HepG2 (cell line): ENCODE data around the gene SIK2. TPM values are rescaled to one million over a fixed set of nuclear protein-coding genes. Genes with fewer than 3 reads are reported as not detected.

Experiments used
- ATAC-seq: fragments of 200-7000 bp; cut with Tn5 transposase; 3 replicates; pipeline ENCODE4 v1.9.1; 2020; ENCODE audit warnings: mild to moderate bottlenecking, moderate library complexity
- BruUV-seq: library from RNA; stranded (reverse); fragments of 400-500 nt; replicated peaks from 2 replicates; lab custom pipeline; 2021; lab: Mats Ljungman, UMichigan
- CTCF ChIA-PET: fragments of 300-600 bp; formaldehyde crosslinking; extraction: SDS; loops from one replicate; lab custom pipeline; 2021; ENCODE audit warnings: low total read pairs, inconsistent platforms, low intra/inter-chr PET ratio; lab: Yijun Ruan, JAX
- POLR2A ChIA-PET: fragments of 350-600 bp; sonication (Branson Sonifier 250); formaldehyde crosslinking; loops from one replicate; lab custom pipeline; 2020; ENCODE audit warnings: antibody characterized with exemption, inconsistent platforms; lab: Yijun Ruan, JAX
- DNase-seq: peaks from one replicate; pipeline ENCODE4 v3.0.0-alpha.2; 2015; ENCODE audit warnings: low spot score
- FAIRE-seq: peaks from 3 replicates; lab custom pipeline; 2011; peaks lifted over from hg19 to GRCh38; lab: Jason Lieb, UNC
- H2AFZ ChIP-seq: one replicate; pipeline ENCODE4 v1.6.1; 2011; ENCODE audit warnings: low read length, inconsistent platforms
- H3K27ac ChIP-seq: fragments of 300-600 bp; 3 replicates; pipeline ENCODE4 v1.8.0; 2011; ENCODE audit warnings: mixed run types, mild to moderate bottlenecking, mixed read lengths, low read length, inconsistent platforms; ENCODE audit not compliant: insufficient read depth; ENCODE audit errors: extremely low read length
- H3K27me3 ChIP-seq, 2 experiments: fragments of 200-600 bp in 1 of 2; 2 replicates in 1 of 2; 3 replicates in 1 of 2; pipeline versions ENCODE4 v1.6.0 to v1.8.0; 2011; ENCODE audit warnings: low read length in 2 of 2, mild to moderate bottlenecking in 2 of 2, moderate library complexity in 2 of 2, inconsistent platforms in 1 of 2; ENCODE audit not compliant: insufficient read depth in 2 of 2, control insufficient read depth in 1 of 2
- H3K36me3 ChIP-seq, 2 experiments: fragments of 200-600 bp in 1 of 2; replicated peaks in 1 of 2; 2 replicates in 1 of 2; 3 replicates in 1 of 2; pipeline versions ENCODE4 v1.5.1 to v1.8.0; 2011; ENCODE audit warnings: low read length in 2 of 2, inconsistent platforms in 1 of 2; ENCODE audit not compliant: insufficient read depth in 2 of 2, control insufficient read depth in 1 of 2
- H3K4me1 ChIP-seq: 2 replicates; pipeline ENCODE4 v1.5.1; 2012; ENCODE audit warnings: low read length, inconsistent platforms; ENCODE audit not compliant: insufficient read depth
- H3K4me2 ChIP-seq: 2 replicates; pipeline ENCODE4 v1.6.0; 2011; ENCODE audit warnings: low read depth, low read length, inconsistent platforms
- H3K4me3 ChIP-seq, 3 experiments: fragments of 200-600 bp in 1 of 3; sonication (generic), shearing (Covaris generic) in 1 of 3; replicated peaks in 1 of 3; 2 replicates each; pipeline ENCODE4 v1.5.1; 2011 to 2016; ENCODE audit warnings: low read length in 3 of 3, inconsistent platforms in 2 of 3, low read depth in 2 of 3, mild to moderate bottlenecking in 2 of 3, control low read depth in 1 of 3, mixed read lengths in 1 of 3; ENCODE audit not compliant: insufficient read depth in 1 of 3
- H3K79me2 ChIP-seq: one replicate; pipeline ENCODE4 v1.6.1; 2011; ENCODE audit warnings: low read length, inconsistent platforms; ENCODE audit not compliant: insufficient read depth
- H3K9ac ChIP-seq: 2 replicates; pipeline ENCODE4 v1.6.0; 2011; ENCODE audit warnings: mild to moderate bottlenecking, low read depth, low read length, inconsistent platforms; ENCODE audit not compliant: insufficient read depth
- H3K9me3 ChIP-seq: 2 replicates; pipeline ENCODE4 v1.5.1; 2012; ENCODE audit warnings: mild to moderate bottlenecking, low read length
- H4K20me1 ChIP-seq: 2 replicates; pipeline ENCODE4 v1.6.0; 2011; ENCODE audit warnings: inconsistent platforms, mild to moderate bottlenecking, low read length, moderate library complexity; ENCODE audit not compliant: insufficient read depth
- HMGA1 ChIP-seq: sonication (generic); formaldehyde crosslinking; conservative IDR thresholded peaks from 2 replicates; pipeline ENCODE4 v1.4.0; 2020; ENCODE audit warnings: missing genetic modification reagents
- HNF1B ChIP-seq: sonication (generic); formaldehyde crosslinking; IDR thresholded peaks from 2 replicates; pipeline ENCODE4 v1.5.1; 2020; ENCODE audit warnings: mild to moderate bottlenecking, moderate library complexity, missing genetic modification reagents
- RELA ChIP-seq: sonication (generic); formaldehyde crosslinking; IDR thresholded peaks from 2 replicates; pipeline ENCODE4 v1.4.0; 2020; ENCODE audit warnings: missing genetic modification reagents
- RFX1 ChIP-seq: fragments of 450-650 bp; IDR thresholded peaks from 2 replicates; pipeline ENCODE4 v1.6.1; 2017
- SOX5 ChIP-seq: IDR thresholded peaks from 2 replicates; pipeline ENCODE4 v1.6.1; 2016; ENCODE audit warnings: borderline replicate concordance
- U2AF1 ChIP-seq: fragments of 200-400 bp; formaldehyde crosslinking; optimal IDR thresholded peaks from 2 replicates; pipeline ENCODE3; 2017; ENCODE audit warnings: mild to moderate bottlenecking, low read depth, low read length
- YY1 ChIP-seq: IDR thresholded peaks from 2 replicates; pipeline ENCODE4 v1.6.1; 2011; ENCODE audit warnings: low read length, low read depth, moderate library complexity, mild to moderate bottlenecking; ENCODE audit not compliant: insufficient read depth, insufficient replicate concordance
- ZBTB43 ChIP-seq: sonication (generic); formaldehyde crosslinking; conservative IDR thresholded peaks from 2 replicates; pipeline ENCODE4 v1.4.0; 2020; ENCODE audit warnings: missing genetic modification reagents
- ZNF225 ChIP-seq: sonication (generic); formaldehyde crosslinking; IDR thresholded peaks from 2 replicates; pipeline ENCODE4 v1.4.0; 2020; ENCODE audit warnings: mild to moderate bottlenecking, missing genetic modification reagents
- ZNF382 ChIP-seq: sonication (generic); formaldehyde crosslinking; IDR thresholded peaks from 2 replicates; pipeline ENCODE4 v1.5.0; 2020; ENCODE audit warnings: missing genetic modification reagents, mild to moderate bottlenecking, borderline replicate concordance
- ZNF724P ChIP-seq: sonication (generic); formaldehyde crosslinking; IDR thresholded peaks from 2 replicates; pipeline ENCODE4 v1.8.0; 2022; ENCODE audit warnings: missing genetic modification reagents, borderline replicate concordance
- ZSCAN31 ChIP-seq: sonication (generic); formaldehyde crosslinking; IDR thresholded peaks from 2 replicates; pipeline ENCODE4 v1.5.0; 2020; ENCODE audit warnings: low read depth, mild to moderate bottlenecking, missing genetic modification reagents
- ZZZ3 ChIP-seq: sonication (generic); formaldehyde crosslinking; IDR thresholded peaks from 2 replicates; pipeline ENCODE4 v1.4.0; 2020; ENCODE audit warnings: missing genetic modification reagents, mild to moderate bottlenecking, borderline replicate concordance
- WGBS: methylation state at CpG from one replicate; pipeline ENCODE4 v1.1.6; 2017; ENCODE audit warnings: low lambda C conversion rate; 5-methylcytosine and 5-hydroxymethylcytosine counted together
- in situ Hi-C: cut with HindIII; loops from 2 replicates; pipeline ENCODE4 v1.10.0; 2017; ENCODE audit warnings: low pct_unique_long_range_greater_than_20kb; ENCODE audit not compliant: extremely low pct_ligation_motif_present
- intact Hi-C: fragments of 100-400 bp; cut with micrococcal nuclease; formaldehyde crosslinking; loops from one replicate; pipeline ENCODE4 v1.10.0; 2022; ENCODE audit not compliant: unreplicated experiment
- polyA plus RNA-seq, 8 experiments: library from polyadenylated mRNA; depleted of rRNA in 3 of 8; stranded (reverse) in 7 of 8; unstranded in 1 of 8; fragments of >200 nt; fragmentation: Illumina TruSeq in 4 of 8; extraction: Trizol in 4 of 8; gene quantifications; 2 replicates each; pipeline versions ENCODE4 v1.2.1 to v1.2.3, GENCODE V29; 2011 to 2016; ENCODE audit warnings: low read depth in 4 of 8, missing spikeins in 1 of 8, mixed read lengths in 1 of 8; ENCODE audit not compliant: insufficient read depth in 1 of 8
- total RNA-seq, 5 experiments: library from RNA; depleted of rRNA; stranded (reverse); fragments of >200 nt; fragmentation: Illumina TruSeq; extraction: Trizol; gene quantifications; 2 replicates each; pipeline ENCODE4 v1.2.3, GENCODE V29; 2016; ENCODE audit warnings: low read depth in 1 of 5

SIK2 gene
- total and polyA plus RNA-seq, 2 of the 13 experiments (the other 11 are each of a cell fraction or from before 2014, with no cell fraction given), result 8.1 to 15.4 TPM

DNA sequence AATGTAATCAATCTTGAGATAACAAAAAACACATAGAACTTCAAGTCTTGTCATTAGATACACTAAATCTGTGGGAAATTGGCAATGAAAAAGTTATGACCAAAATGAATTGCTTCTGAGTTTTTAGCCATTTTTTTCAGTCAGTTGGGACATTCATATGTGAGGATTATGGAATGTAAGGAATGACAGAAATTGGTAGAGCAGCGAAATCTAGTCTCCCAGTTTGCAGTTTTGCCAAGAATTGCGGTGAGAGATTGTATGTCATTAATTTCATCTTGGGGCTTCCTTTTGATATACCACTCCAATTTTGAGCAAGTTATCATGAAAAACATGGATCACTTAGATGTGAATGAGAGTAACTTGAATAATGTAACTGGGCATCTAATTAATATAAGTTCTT lies 49.9 kb downstream of the SIK2 start:
- H2AFZ ChIP-seq, result no peak overlapping the region
- DNase-seq (no peak), FAIRE-seq (no peak), ATAC-seq (no peak)
- in situ Hi-C loops, result no loop called here
- no peak for TF ChIP-seq ZSCAN31
- no peak for TF ChIP-seq ZNF724P (CRISPR knock-in tag)
- TF ChIP-seq RFX1, result no peak
- TF ChIP-seq HMGA1 (CRISPR knock-in tag), result no peak
- TF ChIP-seq HNF1B (CRISPR knock-in tag), result no peak
- TF ChIP-seq SOX5, result no peak
- no peak for TF ChIP-seq ZNF225 (CRISPR knock-in tag)
- TF ChIP-seq ZNF382 (CRISPR knock-in tag), result no peak
- no peak overlapping the region for H3K4me2 ChIP-seq
- ChIA-PET POLR2A (no interaction called here), CTCF (no interaction called here)
- no peaks in the 10 kb centered on the region for H3K27me3 ChIP-seq
- no peak overlapping the region for H3K27ac ChIP-seq
- no peaks in the 10 kb centered on the region for H4K20me1 ChIP-seq
- no peak overlapping the region for H3K4me3 ChIP-seq
- peaks cover 0 to 8% of the 10 kb centered on the region in 2 experiments; a peak in 4 of 5 replicates for H3K36me3 ChIP-seq
- no peaks in the 10 kb centered on the region for H3K4me1 ChIP-seq
- no peaks in the 10 kb centered on the region for H3K79me2 ChIP-seq
- intact Hi-C loops, result no loop called here
- no peak overlapping the region for H3K9ac ChIP-seq
- no TSS peak for BruUV-seq
- H3K9me3 ChIP-seq, result no peaks in the 10 kb centered on the region
- WGBS, result 94% methylated on average over 2 of the region's 2 CpGs

- no peak for ATAC-seq
- CTCF ChIA-PET, result no interaction called here
- no peak for FAIRE-seq
- no peak for TF ChIP-seq YY1
- TF ChIP-seq ZZZ3, result no peak
- no peak for TF ChIP-seq U2AF1
- no peak for TF ChIP-seq RELA (CRISPR knock-in tag)
- TF ChIP-seq ZBTB43 (CRISPR knock-in tag), result no peak
- TF ChIP-seq, all 625 proteins: peak for 0
- Histone ChIP-seq H2AFZ (no peak overlapping the region), H3K9ac (no peak overlapping the region), H4K20me1 (no peaks in the 10 kb centered on the region), H3K4me2 (no peak overlapping the region), H3K4me3 (no peak overlapping the region), H3K27me3 (no peaks in the 10 kb centered on the region), H3K9me3 (no peaks in the 10 kb centered on the region), H3K36me3 (peaks cover 0 to 8% of the 10 kb centered on the region in 2 experiments; a peak in 3 of 5 replicates), H3K27ac (no peak overlapping the region), H3K79me2 (no peaks in the 10 kb centered on the region), H3K4me1 (no peaks in the 10 kb centered on the region)
- DNase-seq, result no peak
- no TSS peak for BruUV-seq
- intact Hi-C loops (no loop called here), in situ Hi-C loops (no loop called here)
- POLR2A ChIA-PET, result interaction anchor here (1.0 kb wide), 1 partner anchor 112 kb away, joined by 4 read pairs; the partner anchor contains the start of gene PPP2R1B
Measured at GRCh38 chr11:111654601-111655000, 52.4 kb downstream of the SIK2 start.
